NCI-H2029 (cell line): ENCODE data around the gene NAXD.
"Not testable (repeated sequence)": the region's sequence is repeated elsewhere in the genome, so short reads cannot be mapped to it uniquely, and the experiment has no call there.

Source experiments
- DNase-seq: peaks from one replicate; lab custom pipeline; 2025; lab: John Stamatoyannopoulos, UW

NAXD gene

GRCh38 chr13:110615322-110616102 lies at the start of gene NAXD:
NAXD (plus strand) TSS chr13:110615545; CDS start chr13:110615602, 57 bp downstream.
- peak; percentile 96 for DNase-seq

- DNase-seq: no peak
These were observed 49.2 kb upstream of the NAXD start for GRCh38 chr13:110566171-110566570.

- no peak for DNase-seq
These were observed 46.7 kb upstream of the NAXD start for GRCh38 chr13:110568612-110569011.

GRCh38 chr13:110569962-110570361 lies 45.4 kb upstream of the NAXD start:
- DNase-seq: not testable (repeated sequence)

DNA sequence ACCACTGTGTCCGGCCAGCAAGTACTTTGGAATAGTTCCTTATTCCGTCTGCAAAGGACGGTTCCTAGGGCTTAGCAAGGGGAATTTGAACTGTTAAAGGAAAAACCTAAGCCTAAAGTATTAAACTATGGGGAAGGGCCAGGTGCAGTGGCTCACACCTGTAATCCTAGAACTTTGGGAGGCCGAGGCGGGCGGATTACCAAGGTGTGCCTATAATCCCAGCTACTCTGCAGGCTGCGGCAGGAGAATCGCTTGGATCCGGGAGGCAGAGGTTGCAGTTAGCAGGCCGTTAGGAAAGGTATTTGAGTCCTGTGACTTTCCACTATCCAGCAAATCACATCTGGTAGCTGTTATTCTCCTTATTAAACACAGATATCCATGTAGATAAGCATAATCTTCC lies 44.5 kb upstream of the NAXD start:
- DNase-seq: no peak

GRCh38 chr13:110571896-110572777 lies 43.2 kb upstream of the NAXD start:
- DNase-seq: no peak

- DNase-seq: no peak
These were observed 42.6 kb upstream of the NAXD start for GRCh38 chr13:110572778-110573118.

- DNase-seq: no peak
These were observed 41.2 kb upstream of the NAXD start for GRCh38 chr13:110574161-110574560.

DNA sequence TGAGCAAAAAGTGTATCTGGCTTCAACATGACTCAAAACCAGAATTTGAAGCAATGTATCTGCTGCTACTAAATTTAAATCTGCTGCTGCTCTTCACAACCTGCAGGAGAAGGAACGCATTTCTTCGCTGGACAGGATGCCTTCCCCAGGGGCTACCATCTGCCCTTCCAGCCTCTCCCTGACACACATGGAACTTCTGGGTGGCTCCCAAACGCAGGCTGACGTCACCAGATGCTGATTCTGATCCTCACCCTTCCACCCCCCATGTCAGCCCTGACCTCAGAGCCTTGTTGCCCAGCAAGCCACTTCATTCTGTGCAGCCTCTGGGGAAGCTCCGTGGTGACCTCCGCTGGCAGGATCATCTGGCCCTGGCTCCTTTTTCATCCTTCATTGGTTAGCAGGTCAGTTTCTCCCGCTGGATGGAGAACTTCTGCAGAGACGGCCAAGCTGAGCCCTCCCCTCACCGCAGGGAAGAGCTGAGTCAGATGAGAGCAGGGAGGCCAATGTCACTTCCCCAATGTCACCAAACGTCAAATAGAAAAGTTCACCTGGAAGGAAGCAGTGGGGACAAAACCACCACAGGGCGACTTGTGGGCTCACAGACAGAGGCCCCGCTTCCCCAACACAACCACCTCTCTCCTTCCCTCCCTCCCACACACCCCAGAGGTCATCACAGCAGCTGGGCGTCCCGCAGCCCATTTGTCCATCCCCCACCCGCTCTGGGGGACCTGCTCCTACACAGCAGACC lies 39.8 kb upstream of the NAXD start:
- peak; percentile 28 for DNase-seq

DNA sequence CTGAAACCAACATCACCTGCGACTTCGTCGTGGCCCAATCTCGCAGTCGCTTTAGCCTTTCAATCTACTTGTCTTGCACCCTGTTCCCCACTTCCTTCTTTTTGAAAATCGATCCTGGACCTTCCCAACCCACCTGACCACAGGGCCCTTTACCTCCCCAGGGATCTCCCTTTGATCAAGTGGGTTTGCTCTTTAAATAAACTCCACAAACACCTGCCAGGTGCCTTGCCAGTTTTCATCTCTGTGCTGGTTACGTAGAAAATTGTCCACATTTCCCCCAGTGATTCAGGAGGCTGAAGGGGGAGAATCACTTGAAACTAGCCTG lies 39.3 kb upstream of the NAXD start:
- DNase-seq: peak; percentile 7

GRCh38 chr13:110576736-110577476 lies 38.4 kb upstream of the NAXD start:
- DNase-seq: no peak

- no peak for DNase-seq
These were observed 37.0 kb upstream of the NAXD start for GRCh38 chr13:110578363-110578762.

GRCh38 chr13:110580800-110581199 lies 34.5 kb upstream of the NAXD start:
- DNase-seq: no peak

GRCh38 chr13:110581506-110582185 lies 33.7 kb upstream of the NAXD start:
- DNase-seq: no peak

- no peak for DNase-seq
These were observed 32.9 kb upstream of the NAXD start for GRCh38 chr13:110582421-110582954.

GRCh38 chr13:110583178-110583865 lies 32.0 kb upstream of the NAXD start:
- no peak for DNase-seq

DNA sequence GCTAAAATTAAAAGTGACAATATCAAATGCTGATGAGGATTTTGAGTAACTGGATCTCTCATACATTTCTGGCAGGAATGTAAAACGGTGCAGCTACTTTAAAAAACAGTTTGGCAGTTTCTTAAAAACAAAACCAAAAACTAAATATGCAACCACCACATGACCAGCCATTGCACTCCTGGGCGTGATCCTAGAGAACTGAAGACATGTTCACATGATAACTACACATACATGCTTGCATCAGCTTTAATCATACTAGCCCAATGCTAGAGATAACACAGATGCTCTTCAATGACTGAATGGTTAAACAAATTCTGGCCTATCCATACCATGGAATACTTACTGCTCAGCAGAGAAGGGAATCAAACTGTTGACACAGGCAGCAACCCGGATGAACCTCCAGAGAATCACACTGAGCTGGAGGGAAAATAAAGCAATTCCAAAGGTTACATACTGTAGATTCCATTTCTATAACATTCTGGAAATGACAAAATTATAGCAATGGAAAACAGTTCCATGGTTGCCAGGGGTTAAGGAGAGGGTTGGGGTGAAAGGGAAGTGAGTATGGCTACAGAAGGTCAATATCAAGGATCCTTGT lies 25.5 kb upstream of the NAXD start:
- no peak for DNase-seq

DNA sequence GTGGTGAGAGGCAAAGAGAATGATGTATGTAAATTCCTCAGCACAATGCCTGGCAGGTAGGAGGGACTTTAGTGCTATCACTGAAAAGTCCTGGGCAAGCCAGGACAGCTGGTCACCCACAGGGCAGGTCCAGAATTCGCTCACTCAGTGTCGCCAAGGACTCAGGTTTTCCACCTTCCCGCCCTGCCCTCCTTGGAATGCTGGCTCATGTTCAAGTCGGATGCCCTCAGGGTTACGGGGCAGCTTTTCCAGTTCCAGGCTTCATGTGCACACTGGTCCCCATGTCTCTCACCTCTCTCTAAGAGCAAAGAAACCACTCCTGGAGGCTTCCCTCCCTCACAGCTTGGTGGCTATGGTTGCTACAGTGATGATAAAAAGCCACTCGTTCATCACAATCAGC lies 24.8 kb upstream of the NAXD start:
- no peak for DNase-seq

GRCh38 chr13:110592665-110593064 lies 22.7 kb upstream of the NAXD start:
- DNase-seq: no peak
